ENCODE results near the gene WWC1. TPM values are rescaled to one million over a fixed set of nuclear protein-coding genes. Genes with fewer than 3 reads are reported as not detected.
"Not testable (repeated sequence)": the region's sequence is repeated elsewhere in the genome, so short reads cannot be mapped to it uniquely, and the experiment has no call there.

The WWC1 gene
- total RNA-seq, 2 experiments from 2014 or later: not detected

GRCh38 chr5:168434746-168435321, 143.4 kb downstream of the WWC1 start:
- intact Hi-C loops (cut with micrococcal nuclease; ENCODE audit: unreplicated experiment): no loop called here
- CTCF ChIA-PET (ENCODE audit: unreplicated experiment): no interaction called here

GRCh38 chr5:168435340-168435739, 143.9 kb downstream of the WWC1 start:
- H3K4me2 ChIP-seq (ENCODE audit: low read length); H3K36me3 ChIP-seq (ENCODE audit: insufficient read depth, low read length); H3K9me3 ChIP-seq (ENCODE audit: low read length); DNase-seq (ENCODE audit: low spot score); CTCF ChIA-PET (ENCODE audit: unreplicated experiment); intact Hi-C loops (cut with micrococcal nuclease; ENCODE audit: unreplicated experiment); BruUV-seq (replicated peaks); H2AFZ ChIP-seq (ENCODE audit: low read length); H3K4me3 ChIP-seq (ENCODE audit: low read depth, low read length, poor library complexity, severe bottlenecking); H4K20me1 ChIP-seq (ENCODE audit: insufficient read depth, low read length); H3K79me2 ChIP-seq (ENCODE audit: insufficient read depth, low read depth, low read length); POLR2A ChIA-PET; H3K9me2 ChIP-seq (ENCODE audit: insufficient read depth, low read length); H3K4me1 ChIP-seq (ENCODE audit: insufficient read depth, low read length, poor library complexity, severe bottlenecking); H3K27ac ChIP-seq (ENCODE audit: low read depth, low read length, poor library complexity, severe bottlenecking): not testable (repeated sequence)

More at GRCh38 chr5:168434746-168435321, 143.4 kb downstream of the WWC1 start:
- Histone ChIP-seq H4K20me1 (ENCODE audit: insufficient read depth, low read length) (no peaks in the 10 kb centered on the region), H2AFZ (ENCODE audit: low read length) (no peak overlapping the region), H3K4me1 (ENCODE audit: insufficient read depth, low read length, poor library complexity, severe bottlenecking) (no peaks in the 10 kb centered on the region), H3K79me2 (ENCODE audit: insufficient read depth, low read depth, low read length) (no peaks in the 10 kb centered on the region), H3K4me3 (ENCODE audit: low read depth, low read length, poor library complexity, severe bottlenecking) (no peak overlapping the region), H3K4me2 (ENCODE audit: low read length) (no peak overlapping the region), H3K9me3 (ENCODE audit: low read length) (no peaks in the 10 kb centered on the region), H3K9me2 (ENCODE audit: insufficient read depth, low read length) (no peaks in the 10 kb centered on the region), H3K27ac (ENCODE audit: low read depth, low read length, poor library complexity, severe bottlenecking) (no peak overlapping the region), H3K36me3 (ENCODE audit: insufficient read depth, low read length) (no peaks in the 10 kb centered on the region)
- BruUV-seq (replicated peaks): no TSS peak
- DNase-seq (ENCODE audit: low spot score): no peak
- TF ChIP-seq EZH2phosphoT487 (IDR thresholded peaks at IDR 0.05; ENCODE audit: borderline replicate concordance, low read depth, low read length) (no peak), CTCF (conservative IDR thresholded peaks at IDR 0.05; ENCODE audit: low read length) (no peak)
- POLR2A ChIA-PET: no interaction called here

- ChIA-PET CTCF (ENCODE audit: unreplicated experiment) (no interaction called here), POLR2A (no interaction called here)
- TF ChIP-seq CTCF (conservative IDR thresholded peaks at IDR 0.05; ENCODE audit: low read length) (no peak), EZH2phosphoT487 (IDR thresholded peaks at IDR 0.05; ENCODE audit: borderline replicate concordance, low read depth, low read length) (no peak)
- H3K79me2 ChIP-seq (ENCODE audit: insufficient read depth, low read depth, low read length): no peaks in the 10 kb centered on the region
- intact Hi-C loops (cut with micrococcal nuclease; ENCODE audit: unreplicated experiment): no loop called here
- no peaks in the 10 kb centered on the region for H3K36me3 ChIP-seq (ENCODE audit: insufficient read depth, low read length)
- no peak overlapping the region for H3K4me2 ChIP-seq (ENCODE audit: low read length)
- no peak overlapping the region for H3K4me3 ChIP-seq (ENCODE audit: low read depth, low read length, poor library complexity, severe bottlenecking)
- no peaks in the 10 kb centered on the region for H4K20me1 ChIP-seq (ENCODE audit: insufficient read depth, low read length)
- no peaks in the 10 kb centered on the region for H3K4me1 ChIP-seq (ENCODE audit: insufficient read depth, low read length, poor library complexity, severe bottlenecking)
- no peak for DNase-seq (ENCODE audit: low spot score)
- BruUV-seq (replicated peaks): no TSS peak
- no peak overlapping the region for H2AFZ ChIP-seq (ENCODE audit: low read length)
- H3K9me2 ChIP-seq (ENCODE audit: insufficient read depth, low read length): no peaks in the 10 kb centered on the region
- no peaks in the 10 kb centered on the region for H3K9me3 ChIP-seq (ENCODE audit: low read length)
- H3K27ac ChIP-seq (ENCODE audit: low read depth, low read length, poor library complexity, severe bottlenecking): no peak overlapping the region
Observed at GRCh38 chr5:168438349-168438748, 146.9 kb downstream of the WWC1 start.
